Left ventricle myocardium inferior (tissue), 1 donor: ENCODE results near the gene FNIP1. TPM values are rescaled to one million over a fixed set of nuclear protein-coding genes. Genes with fewer than 3 reads are reported as not detected.

ENCODE experiments used
- DNase-seq: peaks from one replicate; pipeline ENCODE4 v3.0.0-alpha.2; 2020
- H3K27ac ChIP-seq: fragments of 200-600 bp; replicated peaks from 2 replicates; pipeline ENCODE4 v1.8.0; 2021
- H3K27me3 ChIP-seq: fragments of 200-600 bp; 2 replicates; pipeline ENCODE4 v1.8.0; 2021; ENCODE audit warnings: low read depth
- H3K36me3 ChIP-seq: fragments of 200-600 bp; 2 replicates; pipeline ENCODE4 v1.8.0; 2021
- H3K4me1 ChIP-seq: fragments of 200-600 bp; 2 replicates; pipeline ENCODE4 v1.8.0; 2021
- H3K4me3 ChIP-seq: fragments of 200-600 bp; 2 replicates; pipeline ENCODE4 v1.8.0; 2021; ENCODE audit warnings: mild to moderate bottlenecking, moderate library complexity
- H3K9me3 ChIP-seq: fragments of 200-600 bp; replicated peaks from 2 replicates; pipeline ENCODE4 v1.8.0; 2021
- intact Hi-C: fragments of 100-400 bp; cut with micrococcal nuclease; formaldehyde crosslinking; loops from one replicate; pipeline ENCODE4 v1.11.0; 2022
- total RNA-seq: library from RNA; stranded (reverse); fragmentation: NEBNext Ultra II Directional; extraction: Animal tissue kit (Norgen Biotek cat#: 25700); gene quantifications from one replicate; pipeline ENCODE4 v1.2.1, GENCODE V29; 2021
- TF ChIP-seq, protein P1 (sequence below): fragments of 200-600 bp; IDR thresholded peaks from 2 replicates; pipeline ENCODE4 v1.8.0; 2021; ENCODE audit warnings: antibody characterized with exemption, mild to moderate bottlenecking, borderline replicate concordance
- donor health status: DM: no; HTN: yes; CAD: no; lungs with severe emphysema.

The FNIP1 gene
- total RNA-seq, 1 donor from 2014 or later: 30.6 TPM

DNA sequence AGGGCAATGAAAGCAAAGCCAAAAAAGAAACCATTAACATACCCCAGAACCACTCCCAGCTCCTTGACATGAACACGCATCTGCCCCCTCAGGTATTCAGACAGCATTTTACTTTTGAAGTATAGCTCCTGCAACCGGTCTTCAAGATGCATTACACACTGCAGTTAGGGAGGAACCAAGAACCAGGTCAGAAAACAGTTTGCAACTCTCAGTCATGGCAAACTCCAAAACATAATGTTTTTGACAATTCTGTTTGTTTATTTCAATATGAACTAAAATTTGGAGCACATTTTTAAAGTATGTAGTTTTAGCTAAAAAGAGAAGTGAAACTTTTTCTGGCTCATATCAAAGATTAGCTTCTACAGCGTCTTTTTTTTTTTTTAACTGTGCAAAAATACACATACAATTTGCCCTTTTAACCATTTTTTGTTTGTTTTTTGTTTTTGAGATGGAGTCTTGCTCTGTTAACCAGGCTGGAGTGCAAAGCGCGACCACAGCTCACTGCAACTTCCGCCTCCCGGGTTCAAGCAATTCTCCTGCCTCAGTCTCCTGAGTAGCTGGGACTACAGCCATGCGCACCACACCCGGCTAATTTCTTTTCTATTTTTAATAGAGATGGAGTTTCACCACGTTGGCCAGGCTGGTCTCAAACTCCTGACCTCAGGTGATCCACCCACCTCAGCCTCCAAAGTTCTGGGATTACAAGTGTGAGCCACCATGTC is 149.6 kb downstream of the FNIP1 start:
- H3K36me3 ChIP-seq: peaks cover 78% of the 10 kb centered on the region
- TF ChIP-seq, protein P1, sequence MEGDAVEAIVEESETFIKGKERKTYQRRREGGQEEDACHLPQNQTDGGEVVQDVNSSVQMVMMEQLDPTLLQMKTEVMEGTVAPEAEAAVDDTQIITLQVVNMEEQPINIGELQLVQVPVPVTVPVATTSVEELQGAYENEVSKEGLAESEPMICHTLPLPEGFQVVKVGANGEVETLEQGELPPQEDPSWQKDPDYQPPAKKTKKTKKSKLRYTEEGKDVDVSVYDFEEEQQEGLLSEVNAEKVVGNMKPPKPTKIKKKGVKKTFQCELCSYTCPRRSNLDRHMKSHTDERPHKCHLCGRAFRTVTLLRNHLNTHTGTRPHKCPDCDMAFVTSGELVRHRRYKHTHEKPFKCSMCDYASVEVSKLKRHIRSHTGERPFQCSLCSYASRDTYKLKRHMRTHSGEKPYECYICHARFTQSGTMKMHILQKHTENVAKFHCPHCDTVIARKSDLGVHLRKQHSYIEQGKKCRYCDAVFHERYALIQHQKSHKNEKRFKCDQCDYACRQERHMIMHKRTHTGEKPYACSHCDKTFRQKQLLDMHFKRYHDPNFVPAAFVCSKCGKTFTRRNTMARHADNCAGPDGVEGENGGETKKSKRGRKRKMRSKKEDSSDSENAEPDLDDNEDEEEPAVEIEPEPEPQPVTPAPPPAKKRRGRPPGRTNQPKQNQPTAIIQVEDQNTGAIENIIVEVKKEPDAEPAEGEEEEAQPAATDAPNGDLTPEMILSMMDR: no peak
- DNase-seq: no peak
- no peaks in the 10 kb centered on the region for H3K9me3 ChIP-seq
- H3K4me1 ChIP-seq: no peaks in the 10 kb centered on the region
- no peak overlapping the region for H3K4me3 ChIP-seq
- no peaks in the 10 kb centered on the region for H3K27me3 ChIP-seq
- intact Hi-C loops: no loop called here
- no peak overlapping the region for H3K27ac ChIP-seq

DNA sequence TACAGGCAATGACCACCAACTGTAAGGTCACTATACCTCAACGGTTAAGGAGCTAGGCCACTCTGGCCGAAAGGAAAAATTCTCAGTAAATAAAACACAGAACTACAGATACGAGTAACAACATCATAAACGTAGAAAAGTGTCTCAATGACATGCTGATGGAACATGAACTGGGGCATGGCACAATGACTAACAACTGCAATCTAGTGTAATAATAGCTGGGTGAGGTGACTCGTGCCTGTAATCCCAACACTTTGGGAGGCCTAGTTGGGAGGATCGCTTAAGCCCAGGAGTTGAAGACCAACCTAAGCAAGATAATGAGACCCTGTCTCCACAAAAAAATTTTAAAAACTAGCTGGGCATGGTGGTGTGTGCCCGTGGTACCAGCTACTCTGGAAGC is 152.0 kb downstream of the FNIP1 start:
- intact Hi-C loops: no loop called here
- Histone ChIP-seq H3K4me1 (no peaks in the 10 kb centered on the region), H3K27ac (no peak overlapping the region), H3K27me3 (no peaks in the 10 kb centered on the region), H3K36me3 (peaks cover 54% of the 10 kb centered on the region), H3K9me3 (no peaks in the 10 kb centered on the region), H3K4me3 (no peak overlapping the region)
- no peak for DNase-seq
- TF ChIP-seq, protein P1: no peak

DNA sequence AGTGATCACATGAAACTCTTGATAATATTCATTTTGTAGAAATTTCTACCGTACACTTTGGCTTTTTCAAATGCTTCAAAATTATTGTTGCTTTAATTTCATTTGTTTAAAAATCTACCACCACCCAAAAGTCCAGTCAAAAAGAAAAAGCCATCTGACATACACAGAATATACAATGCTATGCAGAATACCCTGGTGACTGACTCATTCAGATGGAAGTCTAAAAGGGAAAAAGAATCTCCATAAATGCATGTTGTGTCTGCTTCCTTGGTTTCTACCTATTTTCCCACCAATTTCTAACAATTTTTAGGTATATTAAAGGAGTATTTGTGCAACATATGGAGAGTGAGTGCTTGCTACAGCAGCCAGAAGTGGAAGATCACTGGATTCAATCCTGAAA is 152.4 kb downstream of the FNIP1 start:
- Histone ChIP-seq H3K4me3 (no peak overlapping the region), H3K9me3 (no peaks in the 10 kb centered on the region), H3K36me3 (peaks cover 49% of the 10 kb centered on the region), H3K27ac (no peak overlapping the region), H3K27me3 (no peaks in the 10 kb centered on the region), H3K4me1 (no peaks in the 10 kb centered on the region)
- intact Hi-C loops: no loop called here
- no peak for DNase-seq
- TF ChIP-seq, protein P1: no peak

DNA sequence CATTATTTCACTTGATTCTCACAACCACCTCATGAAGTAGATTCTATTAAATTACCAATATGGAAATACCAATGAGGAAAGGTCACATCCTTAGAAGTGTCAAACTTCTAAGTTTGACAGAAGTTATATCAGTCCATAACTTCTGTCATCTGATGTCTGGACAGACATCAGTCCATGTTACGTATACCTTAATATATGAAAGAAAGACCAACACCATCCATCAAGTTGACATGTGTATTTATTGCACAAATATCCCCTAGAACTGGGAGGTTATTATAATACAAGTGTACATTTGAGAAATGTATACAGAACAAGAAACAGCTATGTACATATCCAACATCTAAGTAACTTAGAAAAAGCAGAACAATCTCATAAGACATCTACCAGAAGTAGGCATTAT is 155.3 kb downstream of the FNIP1 start:
- TF ChIP-seq, protein P1: no peak
- DNase-seq: no peak

DNA sequence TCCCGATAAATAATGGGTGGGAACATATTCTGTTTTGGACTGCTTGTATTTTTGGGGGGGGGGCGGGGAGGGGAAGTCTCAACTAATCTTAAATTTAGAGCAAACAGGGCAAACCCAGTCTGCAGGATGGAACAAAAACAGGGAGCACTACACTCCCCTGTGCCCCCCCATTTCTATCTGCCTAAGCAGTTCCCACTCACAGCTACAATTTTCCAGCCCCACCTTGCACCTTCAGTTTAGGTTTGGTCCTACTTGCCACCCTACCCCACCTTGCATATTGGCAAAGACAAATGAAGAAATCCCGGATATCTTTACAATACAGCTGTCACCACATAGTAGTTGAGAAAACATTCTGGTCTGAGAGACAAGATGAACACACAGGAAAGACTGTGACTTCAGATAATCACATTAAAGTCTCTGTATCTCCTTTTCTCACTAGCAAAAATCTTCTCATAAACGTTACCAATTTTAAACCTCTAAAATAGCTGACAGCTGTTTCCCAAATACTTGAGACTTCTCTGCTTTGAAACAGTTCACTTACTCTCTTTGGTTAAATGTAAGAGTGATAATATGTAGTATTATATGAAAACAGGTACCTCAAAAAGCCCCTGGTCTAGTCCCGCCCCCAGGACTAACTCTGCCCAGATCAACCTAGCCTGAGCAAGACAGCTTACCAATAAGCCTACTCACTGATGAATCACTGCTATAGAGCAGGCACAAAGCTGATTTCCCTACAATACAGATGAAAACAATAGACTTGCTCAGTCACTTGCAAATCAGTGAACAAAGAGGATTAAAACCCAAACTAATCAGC is 156.6 kb downstream of the FNIP1 start:
- Histone ChIP-seq H3K4me1 (peaks cover 12% of the 10 kb centered on the region), H3K27me3 (no peaks in the 10 kb centered on the region), H3K27ac (no peak overlapping the region), H3K36me3 (peaks cover 18% of the 10 kb centered on the region), H3K4me3 (no peak overlapping the region), H3K9me3 (no peaks in the 10 kb centered on the region)
- intact Hi-C loops: no loop called here
- no peak for DNase-seq
- TF ChIP-seq, protein P1: no peak

More for the DNA sequence above, 155.3 kb downstream of the FNIP1 start:
- intact Hi-C loops: no loop called here
- peaks cover 3% of the 10 kb centered on the region for H3K4me1 ChIP-seq
- peaks cover 29% of the 10 kb centered on the region for H3K36me3 ChIP-seq
- no peak overlapping the region for H3K27ac ChIP-seq
- H3K4me3 ChIP-seq: no peak overlapping the region
- no peaks in the 10 kb centered on the region for H3K27me3 ChIP-seq
- no peaks in the 10 kb centered on the region for H3K9me3 ChIP-seq
